Retinal pigment epithelial cell (primary cell): ENCODE data around the gene IGF2BP3.
"Not testable (repeated sequence)": the region's sequence is repeated elsewhere in the genome, so short reads cannot be mapped to it uniquely, and the experiment has no call there.

ENCODE experiments used
- DNase-seq: peaks from one replicate; pipeline ENCODE4 v3.0.0-alpha.2; 2010; ENCODE audit warnings: low read depth
- H3K4me3 ChIP-seq: 2 replicates; pipeline ENCODE4 v1.5.1; 2011; ENCODE audit warnings: mild to moderate bottlenecking, low read length, control low read depth, moderate library complexity
- CTCF ChIP-seq: conservative IDR thresholded peaks from 2 replicates; pipeline ENCODE4 v1.5.1; 2011; ENCODE audit warnings: low read depth, low read length, control low read depth, inconsistent platforms

IGF2BP3 gene

DNA sequence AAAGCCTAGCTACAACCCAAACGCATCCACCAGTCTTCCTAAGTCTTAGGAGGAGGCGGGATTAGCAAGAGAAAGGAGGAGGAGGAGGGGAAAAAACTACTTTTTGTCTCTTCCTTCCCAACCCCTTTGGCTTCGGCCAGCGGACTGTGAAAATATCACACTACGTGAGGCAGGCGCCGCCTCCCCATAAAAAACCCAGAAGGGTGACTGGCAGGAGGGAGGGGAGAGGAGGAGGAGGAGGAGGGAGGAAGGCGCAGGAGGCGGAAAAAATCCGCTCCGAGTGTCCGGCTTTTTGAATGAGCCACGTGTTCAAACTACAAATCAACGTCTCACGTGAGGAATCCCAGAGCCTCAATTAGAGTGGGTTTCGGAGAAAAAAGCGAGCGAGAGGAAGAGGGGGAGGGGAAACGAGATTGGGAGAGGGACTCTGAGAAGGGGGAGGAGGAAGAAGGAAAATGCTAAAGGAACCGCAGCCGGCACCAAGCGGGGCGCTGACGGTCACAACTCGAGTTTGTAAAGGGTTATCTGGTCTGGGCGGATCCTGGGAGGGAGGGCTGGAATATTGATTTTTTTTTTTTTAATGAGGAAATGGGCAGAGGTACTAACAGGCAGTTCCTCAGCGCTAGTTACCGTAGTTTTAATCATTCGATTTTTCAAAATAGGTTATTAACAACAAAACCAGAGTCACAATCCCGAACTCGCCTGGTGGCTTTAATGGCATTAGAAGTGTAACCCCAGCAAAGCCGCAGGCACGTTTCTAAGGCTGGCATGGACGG is at the start of gene IGF2BP3:
Gene IGF2BP3 (minus strand): TSS at position 162 of the 776 bp plus-strand sequence. CDS start 381 bp downstream, outside the sequence.
- DNase-seq: peak; percentile 78
- TF ChIP-seq CTCF: no peak
- H3K4me3 ChIP-seq: peak within 1 kb of the TSS; percentile 75

GRCh38 chr7:23514755-23515154 is 44.5 kb upstream of the IGF2BP3 start:
- no peak for TF ChIP-seq CTCF
- H3K4me3 ChIP-seq: no peak overlapping the region
- no peak for DNase-seq

DNA sequence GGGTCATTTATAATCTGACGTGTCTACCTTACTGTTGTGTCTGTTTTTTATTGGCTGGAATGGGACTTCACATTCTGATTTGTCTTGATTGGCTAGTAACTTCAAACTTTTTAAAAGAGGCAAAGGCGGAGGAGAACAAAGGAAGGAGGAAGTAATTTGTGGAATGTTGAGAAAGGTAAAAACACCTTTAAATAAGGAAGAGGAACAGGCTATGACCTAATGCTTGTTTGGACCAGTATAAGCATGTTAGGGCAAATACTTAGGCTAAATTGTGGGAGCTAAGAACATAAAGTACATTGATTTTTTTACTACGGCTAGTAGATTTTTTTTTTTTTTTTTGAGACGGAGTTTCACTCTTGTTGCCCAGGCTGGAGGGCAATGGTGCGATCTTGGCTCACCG is 43.5 kb upstream of the IGF2BP3 start:
- H3K4me3 ChIP-seq, DNase-seq: not testable (repeated sequence)

- TF ChIP-seq CTCF: no peak
- no peak for DNase-seq
- no peak overlapping the region for H3K4me3 ChIP-seq
Measured at GRCh38 chr7:23494009-23494408, 23.7 kb upstream of the IGF2BP3 start.

DNA sequence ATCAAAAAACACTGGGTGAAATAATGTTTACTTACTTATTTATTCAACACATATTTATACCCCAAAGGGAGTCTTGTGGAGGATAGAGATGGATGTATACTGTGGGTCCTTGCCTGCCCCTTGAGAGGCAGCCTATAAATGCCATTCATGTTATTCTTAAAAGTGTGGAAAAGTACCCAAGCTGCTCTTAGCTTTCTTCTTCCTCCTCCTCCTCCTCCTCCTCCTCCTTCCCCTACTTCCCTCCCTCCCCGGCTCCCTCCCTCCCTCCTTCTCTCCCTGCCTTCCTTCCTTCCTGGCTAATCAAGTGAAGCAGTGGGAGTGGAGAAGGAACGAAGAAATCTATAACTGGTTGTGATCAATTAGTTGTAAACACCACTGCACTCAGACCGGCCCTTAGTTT is 21.2 kb upstream of the IGF2BP3 start:
- no peak for TF ChIP-seq CTCF
- DNase-seq: no peak
- H3K4me3 ChIP-seq: peak overlapping the region; percentile 60

DNA sequence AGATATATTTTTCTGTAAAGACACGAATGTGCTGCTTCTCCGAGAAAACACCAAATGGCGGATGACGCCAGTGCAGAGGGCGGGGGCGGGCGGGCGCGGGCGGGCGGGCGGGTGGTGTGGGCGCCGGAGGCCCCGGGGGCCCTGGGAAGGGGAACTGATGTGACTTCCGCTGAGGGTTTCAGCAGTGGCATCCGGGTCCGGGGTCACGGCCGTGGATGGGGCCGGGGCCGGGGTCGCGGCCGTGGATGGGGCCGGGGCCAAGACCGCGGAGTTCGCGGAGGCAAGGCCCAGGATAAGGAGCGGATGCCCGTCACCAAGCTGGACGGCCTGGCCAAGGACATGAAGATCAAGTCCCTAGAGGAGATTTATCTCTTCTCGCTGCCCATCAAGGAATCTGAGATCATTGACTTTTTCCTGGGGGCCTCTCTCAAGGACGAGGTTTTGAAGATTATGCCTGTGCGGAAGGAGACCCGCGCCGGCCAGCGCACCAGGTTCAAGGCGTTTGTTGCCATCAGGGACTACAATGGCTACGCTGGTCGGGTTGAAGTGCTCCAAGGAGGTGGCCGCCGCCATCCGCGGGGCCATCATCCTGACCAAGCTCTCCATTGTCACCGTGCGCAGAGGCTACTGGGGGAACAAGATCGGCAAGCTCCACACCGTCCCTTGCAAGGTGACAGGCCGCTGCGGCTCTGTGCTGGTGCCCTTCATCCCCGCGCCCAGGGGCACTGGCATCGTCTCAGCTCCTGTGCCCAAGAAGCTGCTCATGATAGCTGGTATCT is 20.3 kb upstream of the IGF2BP3 start:
- no peak for TF ChIP-seq CTCF
- no peak for DNase-seq
- H3K4me3 ChIP-seq: peak overlapping the region; percentile 60

- DNase-seq, H3K4me3 ChIP-seq: not testable (repeated sequence)
Measured at GRCh38 chr7:23488714-23489113, 18.4 kb upstream of the IGF2BP3 start.

- no peak for DNase-seq
- no peak for TF ChIP-seq CTCF
- H3K4me3 ChIP-seq: no peak overlapping the region
Measured at GRCh38 chr7:23487670-23488069, 17.4 kb upstream of the IGF2BP3 start.
